ENCODE measurements around the gene ELF4. TPM values are rescaled to one million over a fixed set of nuclear protein-coding genes. Genes with fewer than 3 reads are reported as not detected.

Gene ELF4
- total and polyA plus RNA-seq, 2 of the 13 experiments (the other 11 are each of a cell fraction or from before 2014, with no cell fraction given), result 1.3 to 2.6 TPM

DNA sequence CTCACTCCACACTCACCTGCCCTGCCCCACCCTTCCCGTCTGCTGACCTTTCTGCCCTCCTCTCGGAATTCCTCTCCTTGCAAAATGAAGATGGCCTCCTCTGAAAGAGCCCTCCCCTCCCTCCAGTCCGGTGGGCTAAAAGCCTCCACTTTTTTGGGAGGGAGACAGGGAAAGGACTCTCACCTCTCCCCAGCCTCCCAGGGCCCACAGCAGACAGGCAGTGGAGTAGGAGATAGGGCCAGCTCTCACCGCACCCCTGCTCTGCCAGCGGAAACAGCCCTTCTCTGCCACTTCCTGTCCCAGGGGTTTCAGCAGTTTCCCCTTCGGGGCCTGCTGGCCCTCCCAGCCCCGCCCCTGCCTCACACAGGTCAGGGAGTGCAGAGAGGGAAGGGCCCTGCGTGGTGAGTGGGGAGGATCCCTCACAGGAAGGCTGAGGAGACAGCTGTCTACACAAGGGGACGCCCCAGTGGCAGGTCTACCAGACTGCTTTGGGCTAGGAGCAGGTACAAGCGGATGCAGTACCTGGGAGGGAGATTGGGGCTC is 18.2 kb downstream of the ELF4 start (continued):
- TF ChIP-seq, protein P1, sequence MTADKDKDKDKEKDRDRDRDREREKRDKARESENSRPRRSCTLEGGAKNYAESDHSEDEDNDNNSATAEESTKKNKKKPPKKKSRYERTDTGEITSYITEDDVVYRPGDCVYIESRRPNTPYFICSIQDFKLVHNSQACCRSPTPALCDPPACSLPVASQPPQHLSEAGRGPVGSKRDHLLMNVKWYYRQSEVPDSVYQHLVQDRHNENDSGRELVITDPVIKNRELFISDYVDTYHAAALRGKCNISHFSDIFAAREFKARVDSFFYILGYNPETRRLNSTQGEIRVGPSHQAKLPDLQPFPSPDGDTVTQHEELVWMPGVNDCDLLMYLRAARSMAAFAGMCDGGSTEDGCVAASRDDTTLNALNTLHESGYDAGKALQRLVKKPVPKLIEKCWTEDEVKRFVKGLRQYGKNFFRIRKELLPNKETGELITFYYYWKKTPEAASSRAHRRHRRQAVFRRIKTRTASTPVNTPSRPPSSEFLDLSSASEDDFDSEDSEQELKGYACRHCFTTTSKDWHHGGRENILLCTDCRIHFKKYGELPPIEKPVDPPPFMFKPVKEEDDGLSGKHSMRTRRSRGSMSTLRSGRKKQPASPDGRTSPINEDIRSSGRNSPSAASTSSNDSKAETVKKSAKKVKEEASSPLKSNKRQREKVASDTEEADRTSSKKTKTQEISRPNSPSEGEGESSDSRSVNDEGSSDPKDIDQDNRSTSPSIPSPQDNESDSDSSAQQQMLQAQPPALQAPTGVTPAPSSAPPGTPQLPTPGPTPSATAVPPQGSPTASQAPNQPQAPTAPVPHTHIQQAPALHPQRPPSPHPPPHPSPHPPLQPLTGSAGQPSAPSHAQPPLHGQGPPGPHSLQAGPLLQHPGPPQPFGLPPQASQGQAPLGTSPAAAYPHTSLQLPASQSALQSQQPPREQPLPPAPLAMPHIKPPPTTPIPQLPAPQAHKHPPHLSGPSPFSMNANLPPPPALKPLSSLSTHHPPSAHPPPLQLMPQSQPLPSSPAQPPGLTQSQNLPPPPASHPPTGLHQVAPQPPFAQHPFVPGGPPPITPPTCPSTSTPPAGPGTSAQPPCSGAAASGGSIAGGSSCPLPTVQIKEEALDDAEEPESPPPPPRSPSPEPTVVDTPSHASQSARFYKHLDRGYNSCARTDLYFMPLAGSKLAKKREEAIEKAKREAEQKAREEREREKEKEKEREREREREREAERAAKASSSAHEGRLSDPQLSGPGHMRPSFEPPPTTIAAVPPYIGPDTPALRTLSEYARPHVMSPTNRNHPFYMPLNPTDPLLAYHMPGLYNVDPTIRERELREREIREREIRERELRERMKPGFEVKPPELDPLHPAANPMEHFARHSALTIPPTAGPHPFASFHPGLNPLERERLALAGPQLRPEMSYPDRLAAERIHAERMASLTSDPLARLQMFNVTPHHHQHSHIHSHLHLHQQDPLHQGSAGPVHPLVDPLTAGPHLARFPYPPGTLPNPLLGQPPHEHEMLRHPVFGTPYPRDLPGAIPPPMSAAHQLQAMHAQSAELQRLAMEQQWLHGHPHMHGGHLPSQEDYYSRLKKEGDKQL (CRISPR knock-in tag; IDR thresholded peaks at IDR 0.05; ENCODE audit: low read depth), result no peak
- TF ChIP-seq MEF2D (CRISPR knock-in tag; IDR thresholded peaks at IDR 0.05) (no peak), ATM (IDR thresholded peaks at IDR 0.05; ENCODE audit: borderline replicate concordance) (no peak), RNF2 (conservative IDR thresholded peaks at IDR 0.05; ENCODE audit: low read depth) (no peak), XRCC5 (optimal IDR thresholded peaks at IDR 0.05; ENCODE audit: low read length) (peak; percentile 65), GFI1 (CRISPR knock-in tag; IDR thresholded peaks at IDR 0.05; ENCODE audit: borderline replicate concordance) (no peak), ZBTB20 (CRISPR knock-in tag; IDR thresholded peaks at IDR 0.05; ENCODE audit: borderline replicate concordance, low read depth) (no peak), FOXK2 (IDR thresholded peaks at IDR 0.05) (no peak), PHF20 (CRISPR knock-in tag; IDR thresholded peaks at IDR 0.05) (no peak), KLF15 (CRISPR knock-in tag; IDR thresholded peaks at IDR 0.05; ENCODE audit: borderline replicate concordance) (no peak), FOSL1 (CRISPR knock-in tag; IDR thresholded peaks at IDR 0.05; ENCODE audit: borderline replicate concordance) (no peak), RELA (CRISPR knock-in tag; IDR thresholded peaks at IDR 0.05) (no peak), NPAS2 (CRISPR knock-in tag; IDR thresholded peaks at IDR 0.05; ENCODE audit: borderline replicate concordance) (no peak), ZNF772 (CRISPR knock-in tag; IDR thresholded peaks at IDR 0.05) (no peak), HMGA1 (CRISPR knock-in tag; conservative IDR thresholded peaks at IDR 0.05) (no peak)
- TF ChIP-seq, protein P2, sequence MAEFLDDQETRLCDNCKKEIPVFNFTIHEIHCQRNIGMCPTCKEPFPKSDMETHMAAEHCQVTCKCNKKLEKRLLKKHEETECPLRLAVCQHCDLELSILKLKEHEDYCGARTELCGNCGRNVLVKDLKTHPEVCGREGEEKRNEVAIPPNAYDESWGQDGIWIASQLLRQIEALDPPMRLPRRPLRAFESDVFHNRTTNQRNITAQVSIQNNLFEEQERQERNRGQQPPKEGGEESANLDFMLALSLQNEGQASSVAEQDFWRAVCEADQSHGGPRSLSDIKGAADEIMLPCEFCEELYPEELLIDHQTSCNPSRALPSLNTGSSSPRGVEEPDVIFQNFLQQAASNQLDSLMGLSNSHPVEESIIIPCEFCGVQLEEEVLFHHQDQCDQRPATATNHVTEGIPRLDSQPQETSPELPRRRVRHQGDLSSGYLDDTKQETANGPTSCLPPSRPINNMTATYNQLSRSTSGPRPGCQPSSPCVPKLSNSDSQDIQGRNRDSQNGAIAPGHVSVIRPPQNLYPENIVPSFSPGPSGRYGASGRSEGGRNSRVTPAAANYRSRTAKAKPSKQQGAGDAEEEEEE (CRISPR knock-in tag; IDR thresholded peaks at IDR 0.05; ENCODE audit: borderline replicate concordance), result no peak
- TF ChIP-seq, protein P3, sequence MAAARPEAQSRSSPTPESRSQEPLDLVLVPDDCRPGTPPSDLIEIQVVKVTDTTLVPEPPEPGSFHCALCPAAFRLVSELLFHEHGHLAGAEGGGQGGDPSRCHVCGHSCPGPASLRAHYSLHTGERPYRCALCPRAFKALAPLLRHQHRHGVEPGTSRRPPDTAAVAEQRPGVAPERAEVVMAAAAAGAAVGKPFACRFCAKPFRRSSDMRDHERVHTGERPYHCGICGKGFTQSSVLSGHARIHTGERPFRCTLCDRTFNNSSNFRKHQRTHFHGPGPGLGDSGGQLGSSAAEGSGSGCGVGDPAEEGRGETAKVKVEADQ (CRISPR knock-in tag; IDR thresholded peaks at IDR 0.05; ENCODE audit: borderline replicate concordance), result no peak
- TF ChIP-seq, protein P4, sequence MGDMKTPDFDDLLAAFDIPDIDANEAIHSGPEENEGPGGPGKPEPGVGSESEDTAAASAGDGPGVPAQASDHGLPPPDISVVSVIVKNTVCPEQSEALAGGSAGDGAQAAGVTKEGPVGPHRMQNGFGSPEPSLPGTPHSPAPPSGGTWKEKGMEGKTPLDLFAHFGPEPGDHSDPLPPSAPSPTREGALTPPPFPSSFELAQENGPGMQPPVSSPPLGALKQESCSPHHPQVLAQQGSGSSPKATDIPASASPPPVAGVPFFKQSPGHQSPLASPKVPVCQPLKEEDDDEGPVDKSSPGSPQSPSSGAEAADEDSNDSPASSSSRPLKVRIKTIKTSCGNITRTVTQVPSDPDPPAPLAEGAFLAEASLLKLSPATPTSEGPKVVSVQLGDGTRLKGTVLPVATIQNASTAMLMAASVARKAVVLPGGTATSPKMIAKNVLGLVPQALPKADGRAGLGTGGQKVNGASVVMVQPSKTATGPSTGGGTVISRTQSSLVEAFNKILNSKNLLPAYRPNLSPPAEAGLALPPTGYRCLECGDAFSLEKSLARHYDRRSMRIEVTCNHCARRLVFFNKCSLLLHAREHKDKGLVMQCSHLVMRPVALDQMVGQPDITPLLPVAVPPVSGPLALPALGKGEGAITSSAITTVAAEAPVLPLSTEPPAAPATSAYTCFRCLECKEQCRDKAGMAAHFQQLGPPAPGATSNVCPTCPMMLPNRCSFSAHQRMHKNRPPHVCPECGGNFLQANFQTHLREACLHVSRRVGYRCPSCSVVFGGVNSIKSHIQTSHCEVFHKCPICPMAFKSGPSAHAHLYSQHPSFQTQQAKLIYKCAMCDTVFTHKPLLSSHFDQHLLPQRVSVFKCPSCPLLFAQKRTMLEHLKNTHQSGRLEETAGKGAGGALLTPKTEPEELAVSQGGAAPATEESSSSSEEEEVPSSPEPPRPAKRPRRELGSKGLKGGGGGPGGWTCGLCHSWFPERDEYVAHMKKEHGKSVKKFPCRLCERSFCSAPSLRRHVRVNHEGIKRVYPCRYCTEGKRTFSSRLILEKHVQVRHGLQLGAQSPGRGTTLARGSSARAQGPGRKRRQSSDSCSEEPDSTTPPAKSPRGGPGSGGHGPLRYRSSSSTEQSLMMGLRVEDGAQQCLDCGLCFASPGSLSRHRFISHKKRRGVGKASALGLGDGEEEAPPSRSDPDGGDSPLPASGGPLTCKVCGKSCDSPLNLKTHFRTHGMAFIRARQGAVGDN (CRISPR knock-in tag; IDR thresholded peaks at IDR 0.05), result peak; percentile 66

Measured in HepG2 (cell line).